HL-60 (cell line): ENCODE data around the gene PHF5A.
"Not testable (repeated sequence)": the region's sequence is repeated elsewhere in the genome, so short reads cannot be mapped to it uniquely, and the experiment has no call there.

Source experiments
- GABPA ChIP-seq: IDR thresholded peaks from 2 replicates; pipeline ENCODE4 v1.6.1; 2012; ENCODE audit warnings: low read depth
- POLR2AphosphoS5 ChIP-seq: IDR thresholded peaks from 2 replicates; pipeline ENCODE4 v1.6.1; 2012; ENCODE audit warnings: low read depth
- TF ChIP-seq, protein P1 (sequence below): IDR thresholded peaks from one replicate; pipeline ENCODE4 v1.5.1; 2011; ENCODE audit warnings: low read length, control low read depth, inconsistent platforms; ENCODE audit not compliant: insufficient read depth
- TF ChIP-seq, protein P2 (sequence below): IDR thresholded peaks from 2 replicates; pipeline ENCODE4 v1.6.1; 2012; ENCODE audit warnings: low read depth; ENCODE audit not compliant: insufficient replicate concordance

DNA sequence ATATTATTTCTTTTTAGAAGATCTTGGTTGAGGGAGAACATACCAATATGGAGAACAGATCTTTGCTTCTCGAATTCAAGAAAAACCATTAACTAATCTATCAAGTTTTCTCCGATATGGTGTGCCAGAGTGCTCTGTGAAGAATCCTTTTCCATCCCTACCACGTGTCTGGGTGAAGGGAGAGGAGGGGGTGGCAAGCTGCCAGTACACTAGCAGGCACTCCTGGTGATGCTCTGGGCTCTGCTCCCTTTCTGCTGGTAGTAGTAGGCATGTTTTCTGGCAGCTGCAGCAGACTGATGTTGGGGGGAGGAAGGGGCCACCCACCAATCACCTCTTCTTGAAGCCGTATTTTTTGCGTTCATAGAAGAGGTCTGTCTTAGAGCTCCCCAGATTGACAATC, 8.4 kb downstream of the PHF5A start:
- TF ChIP-seq, protein P1, sequence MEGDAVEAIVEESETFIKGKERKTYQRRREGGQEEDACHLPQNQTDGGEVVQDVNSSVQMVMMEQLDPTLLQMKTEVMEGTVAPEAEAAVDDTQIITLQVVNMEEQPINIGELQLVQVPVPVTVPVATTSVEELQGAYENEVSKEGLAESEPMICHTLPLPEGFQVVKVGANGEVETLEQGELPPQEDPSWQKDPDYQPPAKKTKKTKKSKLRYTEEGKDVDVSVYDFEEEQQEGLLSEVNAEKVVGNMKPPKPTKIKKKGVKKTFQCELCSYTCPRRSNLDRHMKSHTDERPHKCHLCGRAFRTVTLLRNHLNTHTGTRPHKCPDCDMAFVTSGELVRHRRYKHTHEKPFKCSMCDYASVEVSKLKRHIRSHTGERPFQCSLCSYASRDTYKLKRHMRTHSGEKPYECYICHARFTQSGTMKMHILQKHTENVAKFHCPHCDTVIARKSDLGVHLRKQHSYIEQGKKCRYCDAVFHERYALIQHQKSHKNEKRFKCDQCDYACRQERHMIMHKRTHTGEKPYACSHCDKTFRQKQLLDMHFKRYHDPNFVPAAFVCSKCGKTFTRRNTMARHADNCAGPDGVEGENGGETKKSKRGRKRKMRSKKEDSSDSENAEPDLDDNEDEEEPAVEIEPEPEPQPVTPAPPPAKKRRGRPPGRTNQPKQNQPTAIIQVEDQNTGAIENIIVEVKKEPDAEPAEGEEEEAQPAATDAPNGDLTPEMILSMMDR, result not testable (repeated sequence)
- TF ChIP-seq GABPA, POLR2AphosphoS5: not testable (repeated sequence)
- TF ChIP-seq, protein P2, sequence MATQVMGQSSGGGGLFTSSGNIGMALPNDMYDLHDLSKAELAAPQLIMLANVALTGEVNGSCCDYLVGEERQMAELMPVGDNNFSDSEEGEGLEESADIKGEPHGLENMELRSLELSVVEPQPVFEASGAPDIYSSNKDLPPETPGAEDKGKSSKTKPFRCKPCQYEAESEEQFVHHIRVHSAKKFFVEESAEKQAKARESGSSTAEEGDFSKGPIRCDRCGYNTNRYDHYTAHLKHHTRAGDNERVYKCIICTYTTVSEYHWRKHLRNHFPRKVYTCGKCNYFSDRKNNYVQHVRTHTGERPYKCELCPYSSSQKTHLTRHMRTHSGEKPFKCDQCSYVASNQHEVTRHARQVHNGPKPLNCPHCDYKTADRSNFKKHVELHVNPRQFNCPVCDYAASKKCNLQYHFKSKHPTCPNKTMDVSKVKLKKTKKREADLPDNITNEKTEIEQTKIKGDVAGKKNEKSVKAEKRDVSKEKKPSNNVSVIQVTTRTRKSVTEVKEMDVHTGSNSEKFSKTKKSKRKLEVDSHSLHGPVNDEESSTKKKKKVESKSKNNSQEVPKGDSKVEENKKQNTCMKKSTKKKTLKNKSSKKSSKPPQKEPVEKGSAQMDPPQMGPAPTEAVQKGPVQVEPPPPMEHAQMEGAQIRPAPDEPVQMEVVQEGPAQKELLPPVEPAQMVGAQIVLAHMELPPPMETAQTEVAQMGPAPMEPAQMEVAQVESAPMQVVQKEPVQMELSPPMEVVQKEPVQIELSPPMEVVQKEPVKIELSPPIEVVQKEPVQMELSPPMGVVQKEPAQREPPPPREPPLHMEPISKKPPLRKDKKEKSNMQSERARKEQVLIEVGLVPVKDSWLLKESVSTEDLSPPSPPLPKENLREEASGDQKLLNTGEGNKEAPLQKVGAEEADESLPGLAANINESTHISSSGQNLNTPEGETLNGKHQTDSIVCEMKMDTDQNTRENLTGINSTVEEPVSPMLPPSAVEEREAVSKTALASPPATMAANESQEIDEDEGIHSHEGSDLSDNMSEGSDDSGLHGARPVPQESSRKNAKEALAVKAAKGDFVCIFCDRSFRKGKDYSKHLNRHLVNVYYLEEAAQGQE, result not testable (repeated sequence)
